Measurements from ENCODE around the gene HRH4.

GRCh38 chr18:24482821-24483220 is 22.4 kb downstream of the HRH4 start:
- no peak for TF ChIP-seq POLR2AphosphoS5 (IDR thresholded peaks at IDR 0.05; ENCODE audit: low read depth)
- TF ChIP-seq CTCF (IDR thresholded peaks at IDR 0.05; ENCODE audit: insufficient read depth, low read length), result no peak
- no peak for TF ChIP-seq REST (IDR thresholded peaks at IDR 0.05; ENCODE audit: insufficient replicate concordance, low read depth)

Measured in HL-60 (cell line).